ENCODE results near the gene LRRC25. TPM values are rescaled to one million over a fixed set of nuclear protein-coding genes. Genes with fewer than 3 reads are reported as not detected.

LRRC25 gene
- total RNA-seq, 1 experiment from 2014 or later = not detected

- Histone ChIP-seq H3K4me1 (replicated peaks; ENCODE audit: insufficient read depth) (peaks cover 3% of the 10 kb centered on the region), H2AFZ (no peak overlapping the region), H3K9me2 (ENCODE audit: insufficient read depth) (no peaks in the 10 kb centered on the region), H3K79me2 (ENCODE audit: low read depth) (peaks cover 3% of the 10 kb centered on the region), H3K27ac (no peak overlapping the region), H3K4me3 (no peak overlapping the region), H4K20me1 (ENCODE audit: insufficient read depth) (peaks cover 13% of the 10 kb centered on the region), H3K9me3 (ENCODE audit: insufficient read depth, low read depth) (no peaks in the 10 kb centered on the region), H3K27me3 (ENCODE audit: insufficient read depth, low read depth) (no peaks in the 10 kb centered on the region), H3K4me2 (no peak overlapping the region), H3K36me3 (ENCODE audit: low read depth) (peaks cover 12% of the 10 kb centered on the region), H3F3A (ENCODE audit: insufficient read depth, low read depth) (peaks cover 41% of the 10 kb centered on the region)
- no TSS peak for BruUV-seq (replicated peaks)
- TF ChIP-seq CTCF (conservative IDR thresholded peaks at IDR 0.05) = no peak
- TF ChIP-seq EZH2 (IDR thresholded peaks at IDR 0.05; ENCODE audit: low read depth) = no peak
- ChIA-PET POLR2A (ENCODE audit: unreplicated experiment) (no interaction called here), CTCF (interaction anchor here (0.7 kb wide), 2 partner anchors 63 to 65 kb away, joined by 3 to 5 read pairs; no protein-coding TSS in a partner anchor)
- no peak for DNase-seq
- intact Hi-C loops (cut with micrococcal nuclease; ENCODE audit: unreplicated experiment) = no loop called here
Measured at GRCh38 chr19:18393836-18394235, 3.6 kb downstream of the LRRC25 start.

GRCh38 chr19:18392926-18393325, 4.5 kb downstream of the LRRC25 start:
- no peaks in the 10 kb centered on the region for H3K27me3 ChIP-seq (ENCODE audit: insufficient read depth, low read depth)
- H3F3A ChIP-seq (ENCODE audit: insufficient read depth, low read depth) = peaks cover 36% of the 10 kb centered on the region
- H3K36me3 ChIP-seq (ENCODE audit: low read depth) = peaks cover 17% of the 10 kb centered on the region
- no peak for DNase-seq
- no peak for TF ChIP-seq CTCF (conservative IDR thresholded peaks at IDR 0.05)
- no peak for TF ChIP-seq EZH2 (IDR thresholded peaks at IDR 0.05; ENCODE audit: low read depth)
- no peak overlapping the region for H2AFZ ChIP-seq
- H3K4me3 ChIP-seq = no peak overlapping the region
- no peaks in the 10 kb centered on the region for H3K9me3 ChIP-seq (ENCODE audit: insufficient read depth, low read depth)
- H3K27ac ChIP-seq = no peak overlapping the region
- no TSS peak for BruUV-seq (replicated peaks)
- ChIA-PET CTCF (no interaction called here), POLR2A (ENCODE audit: unreplicated experiment) (no interaction called here)
- H3K9me2 ChIP-seq (ENCODE audit: insufficient read depth) = no peaks in the 10 kb centered on the region
- H3K79me2 ChIP-seq (ENCODE audit: low read depth) = peaks cover 12% of the 10 kb centered on the region
- peaks cover 19% of the 10 kb centered on the region for H4K20me1 ChIP-seq (ENCODE audit: insufficient read depth)
- H3K4me1 ChIP-seq (replicated peaks; ENCODE audit: insufficient read depth) = no peaks in the 10 kb centered on the region; the same call in 1 of the 2 replicates
- no peak overlapping the region for H3K4me2 ChIP-seq
- intact Hi-C loops (cut with micrococcal nuclease; ENCODE audit: unreplicated experiment) = no loop called here

GRCh38 chr19:18392417-18392816, 5.0 kb downstream of the LRRC25 start:
- no peak for TF ChIP-seq CTCF (conservative IDR thresholded peaks at IDR 0.05)
- TF ChIP-seq EZH2 (IDR thresholded peaks at IDR 0.05; ENCODE audit: low read depth) = no peak
- no peak overlapping the region for H3K4me2 ChIP-seq
- no peak for DNase-seq
- H3K9me2 ChIP-seq (ENCODE audit: insufficient read depth) = no peaks in the 10 kb centered on the region
- H3K4me1 ChIP-seq (replicated peaks; ENCODE audit: insufficient read depth) = no peaks in the 10 kb centered on the region; the same call in 1 of the 2 replicates
- H3K79me2 ChIP-seq (ENCODE audit: low read depth) = peaks cover 17% of the 10 kb centered on the region
- no TSS peak for BruUV-seq (replicated peaks)
- H3K36me3 ChIP-seq (ENCODE audit: low read depth) = peaks cover 21% of the 10 kb centered on the region
- peaks cover 39% of the 10 kb centered on the region for H3F3A ChIP-seq (ENCODE audit: insufficient read depth, low read depth)
- no peaks in the 10 kb centered on the region for H3K27me3 ChIP-seq (ENCODE audit: insufficient read depth, low read depth)
- H2AFZ ChIP-seq = no peak overlapping the region
- ChIA-PET POLR2A (ENCODE audit: unreplicated experiment) (interaction anchor here (0.6 kb wide), 1 partner anchor 12 kb away, joined by 7 read pairs; no protein-coding TSS in a partner anchor), CTCF (no interaction called here)
- H3K4me3 ChIP-seq = no peak overlapping the region
- H3K27ac ChIP-seq = no peak overlapping the region
- intact Hi-C loops (cut with micrococcal nuclease; ENCODE audit: unreplicated experiment) = no loop called here
- peaks cover 24% of the 10 kb centered on the region for H4K20me1 ChIP-seq (ENCODE audit: insufficient read depth)
- no peaks in the 10 kb centered on the region for H3K9me3 ChIP-seq (ENCODE audit: insufficient read depth, low read depth)
